ENCODE data around the gene PRR5L.

The PRR5L gene

GRCh38 chr11:36312611-36313472 lies 16.8 kb downstream of the PRR5L start:
- DNase-seq (ENCODE audit: low read depth in 1 of 2, low spot score in 1 of 2), result no peak
- H3K4me3 ChIP-seq (replicated peaks; ENCODE audit: insufficient read depth, low read length), result no peak overlapping the region
- TF ChIP-seq REST (IDR thresholded peaks at IDR 0.05; ENCODE audit: insufficient replicate concordance, low read depth) (no peak), CTCF (IDR thresholded peaks at IDR 0.05; ENCODE audit: insufficient read depth, low read length) (no peak), POLR2AphosphoS5 (IDR thresholded peaks at IDR 0.05; ENCODE audit: low read depth) (no peak), GABPA (IDR thresholded peaks at IDR 0.05; ENCODE audit: low read depth) (no peak), SPI1 (IDR thresholded peaks at IDR 0.05; ENCODE audit: borderline replicate concordance, low read depth) (no peak)
- H3K27ac ChIP-seq (replicated peaks), result no peak overlapping the region
- peaks cover 4% of the 10 kb centered on the region for H3K27me3 ChIP-seq (ENCODE audit: insufficient read depth, poor library complexity, severe bottlenecking)

- Histone ChIP-seq H3K27ac (replicated peaks) (no peak overlapping the region), H3K27me3 (ENCODE audit: insufficient read depth, poor library complexity, severe bottlenecking) (peaks cover 4% of the 10 kb centered on the region), H3K4me3 (replicated peaks; ENCODE audit: insufficient read depth, low read length) (no peak overlapping the region)
- TF ChIP-seq POLR2AphosphoS5 (IDR thresholded peaks at IDR 0.05; ENCODE audit: low read depth) (no peak), SPI1 (IDR thresholded peaks at IDR 0.05; ENCODE audit: borderline replicate concordance, low read depth) (no peak), CTCF (IDR thresholded peaks at IDR 0.05; ENCODE audit: insufficient read depth, low read length) (no peak), REST (IDR thresholded peaks at IDR 0.05; ENCODE audit: insufficient replicate concordance, low read depth) (no peak), GABPA (IDR thresholded peaks at IDR 0.05; ENCODE audit: low read depth) (no peak)
- DNase-seq (ENCODE audit: low read depth in 1 of 2, low spot score in 1 of 2), result no peak
These were observed 17.8 kb downstream of the PRR5L start for GRCh38 chr11:36313750-36314433.

- TF ChIP-seq GABPA (IDR thresholded peaks at IDR 0.05; ENCODE audit: low read depth) (no peak), POLR2AphosphoS5 (IDR thresholded peaks at IDR 0.05; ENCODE audit: low read depth) (no peak), CTCF (IDR thresholded peaks at IDR 0.05; ENCODE audit: insufficient read depth, low read length) (no peak), SPI1 (IDR thresholded peaks at IDR 0.05; ENCODE audit: borderline replicate concordance, low read depth) (no peak), REST (IDR thresholded peaks at IDR 0.05; ENCODE audit: insufficient replicate concordance, low read depth) (no peak)
- no peak for DNase-seq (ENCODE audit: low read depth in 1 of 2, low spot score in 1 of 2)
- Histone ChIP-seq H3K27ac (replicated peaks) (no peak overlapping the region), H3K27me3 (ENCODE audit: insufficient read depth, poor library complexity, severe bottlenecking) (peaks cover 4% of the 10 kb centered on the region), H3K4me3 (replicated peaks; ENCODE audit: insufficient read depth, low read length) (no peak overlapping the region)
These were observed 18.3 kb downstream of the PRR5L start for GRCh38 chr11:36314434-36314767.
